Ovary (tissue), 9 donors: ENCODE data around the gene ALG8. TPM values are rescaled to one million over a fixed set of nuclear protein-coding genes. Genes with fewer than 3 reads are reported as not detected.
"Not testable (repeated sequence)": the region's sequence is repeated elsewhere in the genome, so short reads cannot be mapped to it uniquely, and the experiment has no call there.

Source experiments
- DNase-seq, 5 donors: peaks; one replicate each; pipeline ENCODE4 v3.0.0-alpha.2; 2019 to 2020
- H3K27ac ChIP-seq, 2 donors: fragments of 200-600 bp; one replicate each; pipeline versions ENCODE4 v1.5.1 to v1.8.0; 2019 to 2022
- H3K27me3 ChIP-seq: fragments of 200-600 bp; one replicate; pipeline ENCODE4 v1.8.0; 2022
- H3K36me3 ChIP-seq: fragments of 200-600 bp; sonication (generic); one replicate; pipeline ENCODE4 v1.5.1; 2019
- H3K4me1 ChIP-seq: one replicate; pipeline ENCODE4 v1.8.1; 2013; ENCODE audit warnings: mild to moderate bottlenecking, moderate library complexity; ENCODE audit not compliant: insufficient read depth
- H3K4me3 ChIP-seq: fragments of 200-600 bp; sonication (generic); one replicate; pipeline ENCODE4 v1.5.1; 2017
- H3K9me3 ChIP-seq, 2 donors: fragments of 200-600 bp in 1 of 2; sonication (generic) in 1 of 2; one replicate each; pipeline versions ENCODE4 v1.5.1 to v1.8.1; 2013 to 2019; ENCODE audit warnings: mild to moderate bottlenecking in 1 of 2, moderate library complexity in 1 of 2
- CTCF ChIP-seq, 3 donors: fragments of 450-650 bp in 2 of 3; fragments of 200-600 bp in 1 of 3; IDR thresholded peaks; one replicate each; pipeline versions ENCODE4 v1.5.1 to v1.8.0; 2016 to 2022; ENCODE audit warnings: antibody characterized with exemption in 3 of 3, mild to moderate bottlenecking in 1 of 3
- EP300 ChIP-seq: sonication (generic); formaldehyde crosslinking; IDR thresholded peaks from one replicate; pipeline ENCODE4 v1.6.1; 2017; ENCODE audit warnings: antibody characterized with exemption
- POLR2A ChIP-seq: fragments of 450-650 bp; IDR thresholded peaks from one replicate; pipeline ENCODE4 v1.6.1; 2017; ENCODE audit warnings: antibody characterized with exemption, mild to moderate bottlenecking, moderate library complexity
- WGBS, 3 donors: extraction: QIAGEN DNeasy Blood & Tissue Kit in 1 of 3; methylation state at CpG; one replicate each; pipeline versions ENCODE4 v1.1.5 to v1.1.7; 2013 to 2017; 5-methylcytosine and 5-hydroxymethylcytosine counted together
- intact Hi-C, 4 donors: fragments of 100-400 bp; cut with DNase I; formaldehyde crosslinking; loops; one replicate each; pipeline versions ENCODE4 v1.11.0 to v1.15.1; 2022 to 2023
- polyA plus RNA-seq, 2 donors: library from polyadenylated mRNA; stranded (reverse); fragments of 200-250 nt in 1 of 2; fragments of 350-450 nt in 1 of 2; fragmentation: Illumina TruSeq in 1 of 2; extraction: RNeasy Lipid Tissue Mini Kit (QIAGEN cat#74804) in 1 of 2; gene quantifications; one replicate each; pipeline ENCODE4 v1.2.3, GENCODE V29; 2013 to 2014
- total RNA-seq, 7 donors: library from RNA; depleted of rRNA in 2 of 7; stranded (reverse); fragments of >200 nt in 2 of 7; fragmentation: NEBNext Ultra II Directional in 3 of 7; extraction: Animal tissue kit (Norgen Biotek cat#: 25700) in 3 of 7; gene quantifications; one replicate each; pipeline versions ENCODE4 v1.1.0 to v1.2.4, GENCODE V29; 2016 to 2023
- donor health status: DM: no; HTN: no; CAD: no; lungs with moderate emphysema.
- donor health status: DM: no; HTN: no; CAD: no.
- donor health status: Bipolar disorder and iron deficiency.
- donor health status: DM: yes; HTN: yes; CAD: no.
- donor health status: DM: no; HTN: no; CAD: no.
- donor health status: DM: yes; HTN: yes; CAD: no.

ALG8 gene
- total and polyA plus RNA-seq, 9 donors, result 20.1 to 57.8 (median 28.5) TPM

DNA sequence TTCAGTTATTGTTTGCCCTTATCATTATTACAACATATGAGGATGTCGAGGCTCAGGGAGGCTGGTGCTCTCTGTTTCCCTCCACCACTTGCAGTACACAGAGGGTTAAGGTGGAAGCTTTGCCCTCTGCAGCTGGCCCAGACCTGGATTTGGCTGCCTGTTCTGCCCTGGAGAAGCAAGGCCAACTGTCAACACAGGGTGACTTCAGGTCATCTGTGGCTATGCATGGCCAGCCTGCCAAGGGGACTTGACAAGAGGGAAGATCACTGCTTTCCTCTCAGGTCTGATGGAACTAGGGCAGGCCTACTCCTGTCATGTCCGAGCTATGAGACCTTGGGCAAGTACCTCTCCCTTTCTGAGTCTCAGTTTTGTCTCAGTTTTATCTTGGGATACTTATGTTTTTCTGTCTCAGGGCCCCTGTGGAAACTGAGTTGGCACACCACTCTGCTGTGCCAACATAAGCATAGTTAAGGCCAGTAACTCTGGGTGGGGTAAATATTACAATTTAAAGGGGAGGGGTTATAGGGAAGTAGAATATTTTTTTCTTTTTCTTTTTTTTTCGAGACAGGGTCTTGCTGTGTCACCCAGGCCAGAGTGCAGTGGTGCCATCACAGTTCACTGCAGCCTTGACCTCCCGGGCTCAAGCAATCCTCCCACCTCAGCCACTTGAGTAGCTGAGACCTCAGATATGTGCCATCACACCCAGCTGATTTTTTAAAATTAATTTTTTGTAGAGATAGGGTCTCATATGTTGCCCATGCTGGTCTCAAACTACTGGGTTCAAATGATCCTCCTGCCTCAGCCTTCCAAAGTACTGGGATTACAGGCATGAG lies 78.1 kb downstream of the ALG8 start:
- H3K4me1 ChIP-seq, result peaks cover 1% of the 10 kb centered on the region
- H3K36me3 ChIP-seq, result no peaks in the 10 kb centered on the region
- H3K27me3 ChIP-seq, result no peaks in the 10 kb centered on the region
- H3K9me3 ChIP-seq, result no peaks in the 10 kb centered on the region
- no peak overlapping the region for H3K4me3 ChIP-seq
- no peak for TF ChIP-seq EP300
- TF ChIP-seq CTCF (IDR thresholded peaks at IDR 0.05), result no peak
- TF ChIP-seq POLR2A, result no peak
- intact Hi-C loops, result no loop called here
- no peak for DNase-seq
- H3K27ac ChIP-seq, result no peak overlapping the region
- 42 to 59% (median 46%) methylated on average over 4 of the region's 4 CpGs for WGBS, 3 donors

- Histone ChIP-seq H3K4me1 (peaks cover 1% of the 10 kb centered on the region), H3K36me3 (no peaks in the 10 kb centered on the region), H3K27ac (no peak overlapping the region), H3K27me3 (no peaks in the 10 kb centered on the region), H3K4me3 (no peak overlapping the region), H3K9me3 (no peaks in the 10 kb centered on the region)
- intact Hi-C loops, result no loop called here
- no peak for DNase-seq
- TF ChIP-seq CTCF (IDR thresholded peaks at IDR 0.05) (no peak), POLR2A (no peak), EP300 (no peak)
- WGBS, 3 donors, result 95 to 98% (median 97%) methylated on average over 8 of the region's 8 CpGs
These were observed 78.9 kb downstream of the ALG8 start for GRCh38 chr11:78060533-78060932.

- H3K4me3 ChIP-seq, H3K36me3 ChIP-seq, H3K27me3 ChIP-seq, H3K4me1 ChIP-seq, intact Hi-C loops, H3K9me3 ChIP-seq, H3K27ac ChIP-seq, DNase-seq: not testable (repeated sequence)
- 91 to 93% (median 93%) methylated on average over 9 of the region's 9 CpGs for WGBS, 3 donors
These were observed 79.6 kb downstream of the ALG8 start for GRCh38 chr11:78059749-78060328.

- TF ChIP-seq EP300, result no peak
- TF ChIP-seq POLR2A, result no peak
- TF ChIP-seq CTCF (IDR thresholded peaks at IDR 0.05), result no peak
- Histone ChIP-seq H3K4me3 (no peak overlapping the region), H3K36me3 (no peaks in the 10 kb centered on the region), H3K4me1 (peaks cover 1% of the 10 kb centered on the region), H3K27me3 (no peaks in the 10 kb centered on the region), H3K27ac (no peak overlapping the region), H3K9me3 (no peaks in the 10 kb centered on the region)
- no peak for DNase-seq
- 78 to 91% (median 79%) methylated on average over 10 of the region's 10 CpGs for WGBS, 3 donors
- intact Hi-C loops, result no loop called here
These were observed 81.9 kb downstream of the ALG8 start for GRCh38 chr11:78057462-78058055.

DNA sequence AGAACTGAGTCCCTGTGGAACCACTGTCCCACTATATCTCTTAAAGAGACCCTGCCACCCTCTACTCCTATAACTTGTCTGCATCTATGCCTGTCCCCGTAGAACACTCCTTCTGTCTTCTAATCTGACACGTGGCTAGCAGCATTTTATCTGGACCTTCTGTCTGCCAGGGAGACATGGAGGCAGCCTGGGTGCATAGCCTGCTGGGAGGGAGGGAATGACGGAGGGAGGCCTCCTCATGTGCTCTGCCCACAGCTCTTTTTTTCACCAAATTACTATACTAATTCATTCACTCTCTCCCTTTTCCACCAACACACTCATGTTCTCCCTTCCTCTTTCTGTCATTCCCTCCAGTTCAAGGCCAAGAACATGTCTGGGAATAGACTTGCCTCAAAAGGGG lies 83.3 kb downstream of the ALG8 start:
- Histone ChIP-seq H3K36me3 (no peaks in the 10 kb centered on the region), H3K9me3 (no peaks in the 10 kb centered on the region), H3K4me3 (no peak overlapping the region), H3K27me3 (no peaks in the 10 kb centered on the region), H3K27ac (no peak overlapping the region), H3K4me1 (peaks cover 1% of the 10 kb centered on the region)
- TF ChIP-seq POLR2A, result no peak
- TF ChIP-seq CTCF (IDR thresholded peaks at IDR 0.05), result no peak
- TF ChIP-seq EP300, result no peak
- intact Hi-C loops, result no loop called here
- WGBS, 3 donors, result 59 to 75% (median 71%) methylated on average over 3 of the region's 3 CpGs
- DNase-seq, result no peak
